T-cell (primary cell): ENCODE results near the gene NKAIN2. TPM values are rescaled to one million over a fixed set of nuclear protein-coding genes. Genes with fewer than 3 reads are reported as not detected.

ENCODE experiments used
- ATAC-seq, 4 experiments: fragments of 200-7000 bp in 3 of 4; fragments of 150-1000 bp in 1 of 4; cut with Tn5 transposase; replicated peaks in 1 of 4; 1 replicate in 3 of 4; 2 replicates in 1 of 4; pipeline ENCODE4 v1.10.0; 2021; ENCODE audit warnings: moderate library complexity in 3 of 4, mild to moderate bottlenecking in 2 of 4, moderate number of reproducible peaks in 1 of 4
- CTCF ChIA-PET, 2 donors: fragments of 300-600 bp; sonication (Branson Sonifier 250); formaldehyde crosslinking; loops; one replicate each; lab custom pipeline; 2022; ENCODE audit warnings: antibody characterized with exemption in 2 of 2; lab: Charles Lee
- POLR2A ChIA-PET, 2 donors: fragments of 300-600 bp; sonication (Branson Sonifier 250); formaldehyde crosslinking; loops; one replicate each; lab custom pipeline; 2022; ENCODE audit warnings: antibody characterized with exemption in 2 of 2; lab: Charles Lee
- DNase-seq, 35 experiments: peaks; one replicate each; pipeline versions ENCODE4 v3.0.0 to v3.0.0-alpha.2; 2013 to 2023
- H3K27ac ChIP-seq: one replicate; pipeline ENCODE4 v1.5.1; 2013; ENCODE audit warnings: low read length
- H3K27me3 ChIP-seq, 2 experiments: replicated peaks in 1 of 2; 1 replicate in 1 of 2; 2 replicates in 1 of 2; pipeline versions ENCODE4 v1.6.1 to v1.7.0; 2013; ENCODE audit warnings: low read length in 1 of 2, mixed read lengths in 1 of 2; ENCODE audit not compliant: control insufficient read depth in 2 of 2, insufficient read depth in 2 of 2; ENCODE audit errors: extremely low read depth in 1 of 2
- H3K36me3 ChIP-seq, 2 donors: 1 replicate in 1 of 2; 2 replicates in 1 of 2; pipeline versions ENCODE4 v1.6.1 to v1.7.0; 2013; ENCODE audit warnings: low read length in 1 of 2; ENCODE audit not compliant: control insufficient read depth in 2 of 2, insufficient read depth in 1 of 2; ENCODE audit errors: extremely low read depth in 1 of 2
- H3K4me1 ChIP-seq, 2 experiments: 1 replicate in 1 of 2; 2 replicates in 1 of 2; pipeline versions ENCODE4 v1.6.1 to v1.7.0; 2013; ENCODE audit warnings: low read length in 2 of 2, mixed read lengths in 1 of 2; ENCODE audit not compliant: insufficient read depth in 2 of 2, control insufficient read depth in 1 of 2; ENCODE audit errors: extremely low read depth in 1 of 2
- H3K4me3 ChIP-seq, 2 donors: 1 replicate in 1 of 2; 2 replicates in 1 of 2; pipeline versions ENCODE4 v1.5.1 to v1.7.0; 2013; ENCODE audit warnings: mild to moderate bottlenecking in 2 of 2, low read length in 1 of 2, moderate library complexity in 1 of 2; ENCODE audit not compliant: control insufficient read depth in 1 of 2; ENCODE audit errors: extremely low read depth in 1 of 2
- H3K9me3 ChIP-seq: 2 replicates; pipeline ENCODE4 v1.7.0; 2013
- H3K27ac Mint-ChIP-seq, 2 donors: one replicate each; pipeline ENCODE4 v1.8.0; 2020 to 2021; ENCODE audit warnings: mild to moderate bottlenecking in 2 of 2, mixed read lengths in 2 of 2
- H3K27me3 Mint-ChIP-seq, 2 donors: one replicate each; pipeline ENCODE4 v1.8.0; 2021 to 2022; ENCODE audit warnings: mixed read lengths in 2 of 2
- H3K36me3 Mint-ChIP-seq: one replicate; pipeline ENCODE4 v1.8.0; 2021; ENCODE audit warnings: mixed read lengths
- H3K4me1 Mint-ChIP-seq, 3 donors: one replicate each; pipeline ENCODE4 v1.8.0; 2020 to 2022; ENCODE audit warnings: mixed read lengths in 3 of 3, mild to moderate bottlenecking in 1 of 3
- H3K4me3 Mint-ChIP-seq, 3 donors: one replicate each; pipeline ENCODE4 v1.8.0; 2020 to 2022; ENCODE audit warnings: mild to moderate bottlenecking in 3 of 3, mixed read lengths in 3 of 3, moderate library complexity in 3 of 3
- H3K9me3 Mint-ChIP-seq, 3 donors: one replicate each; pipeline ENCODE4 v1.8.0; 2020 to 2022; ENCODE audit warnings: mixed read lengths in 3 of 3
- WGBS: methylation state at CpG from one replicate; pipeline ENCODE4 v1.1.5; 2013; ENCODE audit warnings: missing lambda C conversion rate; ENCODE audit not compliant: insufficient coverage; 5-methylcytosine and 5-hydroxymethylcytosine counted together
- total RNA-seq, 35 experiments: library from RNA in 6 of 35; stranded (reverse) in 6 of 35; fragments of 120-200 nt in 1 of 35; gene quantifications; one replicate each; pipeline versions ENCODE4 v1.2.1 to v1.2.4 and lab custom pipeline; 2013 to 2026

The NKAIN2 gene
- total RNA-seq, 5 donors from 2014 or later (not counting 1 experiment from before 2014, with no cell fraction given) = 0.13 TPM; not detected in 4

GRCh38 chr6:123899745-123900144 is 96.1 kb downstream of the NKAIN2 start:
- Histone ChIP-seq H3K27me3 (no peaks in the 10 kb centered on the region), H3K9me3 (no peaks in the 10 kb centered on the region), H3K4me3 (no peak overlapping the region), H3K4me1 (no peaks in the 10 kb centered on the region), H3K27ac (no peak overlapping the region), H3K36me3 (no peaks in the 10 kb centered on the region)
- Mint-ChIP-seq H3K36me3 (no peaks in the 10 kb centered on the region), H3K4me3 (no peak overlapping the region), H3K27me3 (no peaks in the 10 kb centered on the region), H3K27ac (no peak overlapping the region), H3K9me3 (peaks cover 3 to 15% (median 7%) of the 10 kb centered on the region in 3 donors), H3K4me1 (no peaks in the 10 kb centered on the region)
- ATAC-seq (no peak), DNase-seq (no peak)
- 68% methylated on average over 3 of the region's 6 CpGs for WGBS
- ChIA-PET CTCF (no interaction called here), POLR2A (no interaction called here)

- Histone ChIP-seq H3K27me3 (no peaks in the 10 kb centered on the region), H3K4me1 (no peaks in the 10 kb centered on the region), H3K36me3 (no peaks in the 10 kb centered on the region), H3K27ac (no peak overlapping the region), H3K4me3 (no peak overlapping the region), H3K9me3 (no peaks in the 10 kb centered on the region)
- Mint-ChIP-seq H3K27ac (no peak overlapping the region), H3K9me3 (peaks cover 3 to 14% (median 10%) of the 10 kb centered on the region in 3 donors), H3K4me3 (no peak overlapping the region), H3K4me1 (no peaks in the 10 kb centered on the region), H3K27me3 (no peaks in the 10 kb centered on the region), H3K36me3 (no peaks in the 10 kb centered on the region)
- no peak for DNase-seq
- ChIA-PET POLR2A (no interaction called here), CTCF (no interaction called here)
- no peak for ATAC-seq
- no CpG with 5 or more reads among the region's 2 CpGs for WGBS
Observed at GRCh38 chr6:123901436-123901835, 97.8 kb downstream of the NKAIN2 start.

- POLR2A ChIA-PET = no interaction called here
- H3K9me3 Mint-ChIP-seq = peaks cover 3 to 10% (median 5%) of the 10 kb centered on the region in 3 donors
- CTCF ChIA-PET = no interaction called here
- H3K27me3 Mint-ChIP-seq = no peaks in the 10 kb centered on the region
- H3K4me3 ChIP-seq = no peak overlapping the region
- H3K4me1 ChIP-seq = no peaks in the 10 kb centered on the region
- no peaks in the 10 kb centered on the region for H3K27me3 ChIP-seq
- H3K9me3 ChIP-seq = no peaks in the 10 kb centered on the region
- H3K4me3 Mint-ChIP-seq = no peak overlapping the region
- no peak for ATAC-seq
- no peak overlapping the region for H3K27ac Mint-ChIP-seq
- no peaks in the 10 kb centered on the region for H3K4me1 Mint-ChIP-seq
- DNase-seq = no peak
- H3K36me3 Mint-ChIP-seq = no peaks in the 10 kb centered on the region
- WGBS = 74% methylated on average over 3 of the region's 6 CpGs
- H3K36me3 ChIP-seq = no peaks in the 10 kb centered on the region
- H3K27ac ChIP-seq = no peak overlapping the region
Observed at GRCh38 chr6:123902738-123903313, 99.2 kb downstream of the NKAIN2 start.

GRCh38 chr6:123904228-123904627 is 100.6 kb downstream of the NKAIN2 start:
- Mint-ChIP-seq H3K9me3 (peaks cover 3 to 8% (median 5%) of the 10 kb centered on the region in 3 donors), H3K4me3 (no peak overlapping the region), H3K27ac (no peak overlapping the region), H3K4me1 (no peaks in the 10 kb centered on the region), H3K27me3 (no peaks in the 10 kb centered on the region), H3K36me3 (no peaks in the 10 kb centered on the region)
- no peaks in the 10 kb centered on the region for H3K27me3 ChIP-seq
- ChIA-PET POLR2A (no interaction called here), CTCF (no interaction called here)
- ATAC-seq (no peak), DNase-seq (no peak)
- 100% methylated on average over 1 of the region's 2 CpGs for WGBS
- H3K27ac ChIP-seq = no peak overlapping the region
- no peaks in the 10 kb centered on the region for H3K36me3 ChIP-seq
- no peaks in the 10 kb centered on the region for H3K4me1 ChIP-seq
- H3K9me3 ChIP-seq = no peaks in the 10 kb centered on the region
- no peak overlapping the region for H3K4me3 ChIP-seq

GRCh38 chr6:123908797-123909196 is 105.1 kb downstream of the NKAIN2 start:
- ATAC-seq = no peak
- Mint-ChIP-seq H3K36me3 (no peaks in the 10 kb centered on the region), H3K4me1 (no peaks in the 10 kb centered on the region), H3K27me3 (no peaks in the 10 kb centered on the region), H3K27ac (no peak overlapping the region), H3K9me3 (peaks cover 0 to 3% (median 0%) of the 10 kb centered on the region in 3 donors), H3K4me3 (no peak overlapping the region)
- Histone ChIP-seq H3K4me3 (no peak overlapping the region), H3K27ac (no peak overlapping the region), H3K36me3 (no peaks in the 10 kb centered on the region), H3K9me3 (no peaks in the 10 kb centered on the region), H3K27me3 (no peaks in the 10 kb centered on the region), H3K4me1 (no peaks in the 10 kb centered on the region)
- DNase-seq = no peak
- ChIA-PET CTCF (interaction anchor here in 1 of 2 donors (0.6 kb wide), 1 partner anchor 76 kb away, joined by 4 read pairs; no protein-coding TSS in a partner anchor), POLR2A (no interaction called here)
- WGBS = no CpG with 5 or more reads among the region's 2 CpGs

GRCh38 chr6:123909989-123910388 is 106.3 kb downstream of the NKAIN2 start:
- CTCF ChIA-PET = no interaction called here
- no peaks in the 10 kb centered on the region for H3K4me1 Mint-ChIP-seq
- Histone ChIP-seq H3K36me3 (no peaks in the 10 kb centered on the region), H3K9me3 (no peaks in the 10 kb centered on the region), H3K27me3 (no peaks in the 10 kb centered on the region), H3K4me3 (no peak overlapping the region), H3K27ac (no peak overlapping the region), H3K4me1 (no peaks in the 10 kb centered on the region)
- H3K27ac Mint-ChIP-seq = no peak overlapping the region
- no peak overlapping the region for H3K4me3 Mint-ChIP-seq
- WGBS = no CpG with 5 or more reads among the region's 2 CpGs
- no peak for ATAC-seq
- no peak for DNase-seq
- no peaks in the 10 kb centered on the region for H3K36me3 Mint-ChIP-seq
- no peaks in the 10 kb centered on the region for H3K27me3 Mint-ChIP-seq
- peaks cover 0 to 3% (median 0%) of the 10 kb centered on the region in 3 donors for H3K9me3 Mint-ChIP-seq
- POLR2A ChIA-PET = no interaction called here

- no peak overlapping the region for H3K27ac ChIP-seq
- Mint-ChIP-seq H3K4me3 (no peak overlapping the region), H3K27me3 (no peaks in the 10 kb centered on the region), H3K9me3 (peaks cover 0 to 2% (median 0%) of the 10 kb centered on the region in 3 donors), H3K4me1 (no peaks in the 10 kb centered on the region), H3K36me3 (no peaks in the 10 kb centered on the region), H3K27ac (no peak overlapping the region)
- no peaks in the 10 kb centered on the region for H3K36me3 ChIP-seq
- ChIA-PET POLR2A (no interaction called here), CTCF (no interaction called here)
- H3K4me3 ChIP-seq = no peak overlapping the region
- 88% methylated on average over 1 of the region's 1 CpG for WGBS
- H3K4me1 ChIP-seq = no peaks in the 10 kb centered on the region
- H3K9me3 ChIP-seq = no peaks in the 10 kb centered on the region
- DNase-seq (no peak), ATAC-seq (no peak)
- H3K27me3 ChIP-seq = no peaks in the 10 kb centered on the region
Observed at GRCh38 chr6:123913863-123914262, 110.2 kb downstream of the NKAIN2 start.
